Transverse colon (tissue), 4 donors: Measurements from ENCODE around the gene AMOTL1. TPM values are rescaled to one million over a fixed set of nuclear protein-coding genes. Genes with fewer than 3 reads are reported as not detected.

Experiments used
- DNase-seq: peaks from one replicate; pipeline ENCODE4 v3.0.0-alpha.2; 2019
- H3K27ac ChIP-seq, 4 donors: fragments of 200-600 bp; sonication (generic); 2 replicates each; pipeline ENCODE4 v1.5.1; 2016 to 2018; ENCODE audit warnings: inconsistent platforms in 4 of 4
- H3K27me3 ChIP-seq: fragments of 200-600 bp; sonication (generic); 2 replicates; pipeline ENCODE4 v1.5.1; 2017; ENCODE audit warnings: inconsistent platforms
- H3K36me3 ChIP-seq, 4 donors: fragments of 200-600 bp; sonication (generic); 2 replicates each; pipeline ENCODE4 v1.5.1; 2017 to 2019; ENCODE audit warnings: inconsistent platforms in 4 of 4
- H3K4me1 ChIP-seq, 4 donors: fragments of 200-600 bp; sonication (generic); 2 replicates each; pipeline ENCODE4 v1.5.1; 2017 to 2020; ENCODE audit warnings: inconsistent platforms in 4 of 4
- H3K4me3 ChIP-seq, 4 donors: fragments of 200-600 bp; sonication (generic); 1 replicate in 1 of 4; 2 replicates in 3 of 4; pipeline versions ENCODE4 v1.5.1 to v1.6.1; 2017 to 2019; ENCODE audit warnings: inconsistent platforms in 4 of 4
- H3K9me3 ChIP-seq, 2 donors: fragments of 200-600 bp; sonication (generic); 2 replicates each; pipeline ENCODE4 v1.5.1; 2017 to 2019; ENCODE audit warnings: inconsistent platforms in 2 of 2
- EP300 ChIP-seq: sonication (generic); formaldehyde crosslinking; IDR thresholded peaks from one replicate; pipeline ENCODE4 v1.6.1; 2017; ENCODE audit warnings: antibody characterized with exemption, low read depth
- POLR2A ChIP-seq: fragments of 450-650 bp; IDR thresholded peaks from one replicate; pipeline ENCODE4 v1.6.1; 2016; ENCODE audit warnings: antibody characterized with exemption, mild to moderate bottlenecking, moderate library complexity
- POLR2AphosphoS5 ChIP-seq, 3 donors: sonication (generic); formaldehyde crosslinking; IDR thresholded peaks; one replicate each; pipeline ENCODE4 v1.6.1; 2016; ENCODE audit warnings: antibody characterized with exemption in 3 of 3
- WGBS, 2 donors: methylation state at CpG; one replicate each; pipeline ENCODE4 v1.1.5; 2018; ENCODE audit warnings: low coverage in 1 of 2; 5-methylcytosine and 5-hydroxymethylcytosine counted together
- in situ Hi-C, 4 donors: fragments of 200-750 bp; cut with MboI; loops; one replicate each; pipeline versions ENCODE4 v1.15.0 to v1.15.1; 2017; ENCODE audit warnings: low sequenced_read_pairs in 3 of 4, low pct_ligation_motif_present in 1 of 4, low pct_unique_long_range_greater_than_20kb in 1 of 4
- intact Hi-C: fragments of 100-400 bp; cut with DNase I; formaldehyde crosslinking; loops from one replicate; pipeline ENCODE4 v1.15.1; 2023; ENCODE audit warnings: low total_unique reads
- total RNA-seq, 4 donors: library from RNA; depleted of rRNA; stranded (reverse); fragments of >200 nt; gene quantifications; one replicate each; pipeline ENCODE4 v1.1.0, GENCODE V29; 2016
- TF ChIP-seq, protein P1 (sequence below), 5 experiments: fragments of 200-600 bp in 3 of 5; fragments of 450-650 bp in 2 of 5; sonication (generic) in 3 of 5; IDR thresholded peaks; 1 replicate in 2 of 5; 2 replicates in 3 of 5; pipeline ENCODE4 v1.5.1; 2016 to 2017; ENCODE audit warnings: antibody characterized with exemption in 5 of 5, inconsistent platforms in 3 of 5, mild to moderate bottlenecking in 2 of 5, moderate library complexity in 1 of 5

AMOTL1 gene
- total RNA-seq, 4 donors from 2014 or later = 14.3 to 23.9 (median 16.8) TPM

DNA sequence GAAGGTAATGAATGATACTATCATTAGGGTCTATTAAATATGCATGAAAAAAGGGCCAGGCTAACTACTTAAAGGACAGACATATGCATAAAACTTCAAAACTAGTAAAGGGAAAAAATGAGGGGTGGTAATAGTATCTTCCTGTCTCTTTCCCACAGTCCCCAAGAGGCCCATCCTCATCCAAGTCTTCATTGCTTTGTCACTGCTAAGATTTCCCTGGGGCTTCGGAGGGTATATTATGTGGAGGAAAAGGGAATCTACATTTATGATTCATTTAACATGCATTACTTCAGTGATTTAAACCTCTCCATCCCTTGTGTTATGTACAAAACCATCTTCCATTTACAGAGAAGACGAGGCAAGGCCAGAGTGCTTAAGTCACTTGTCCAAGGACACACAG, 139.1 kb downstream of the AMOTL1 start:
- 36 to 43% methylated on average over 2 of the region's 2 CpGs for WGBS, 2 donors
- DNase-seq = no peak
- no peaks in the 10 kb centered on the region for H3K4me1 ChIP-seq
- H3K4me3 ChIP-seq = no peak overlapping the region
- intact Hi-C loops = no loop called here
- no peak overlapping the region for H3K27ac ChIP-seq
- H3K27me3 ChIP-seq = no peaks in the 10 kb centered on the region
- no peaks in the 10 kb centered on the region for H3K9me3 ChIP-seq
- in situ Hi-C loops = no loop called here
- TF ChIP-seq POLR2AphosphoS5 (IDR thresholded peaks at IDR 0.05) (no peak), EP300 (no peak), POLR2A (no peak)
- TF ChIP-seq, protein P1, sequence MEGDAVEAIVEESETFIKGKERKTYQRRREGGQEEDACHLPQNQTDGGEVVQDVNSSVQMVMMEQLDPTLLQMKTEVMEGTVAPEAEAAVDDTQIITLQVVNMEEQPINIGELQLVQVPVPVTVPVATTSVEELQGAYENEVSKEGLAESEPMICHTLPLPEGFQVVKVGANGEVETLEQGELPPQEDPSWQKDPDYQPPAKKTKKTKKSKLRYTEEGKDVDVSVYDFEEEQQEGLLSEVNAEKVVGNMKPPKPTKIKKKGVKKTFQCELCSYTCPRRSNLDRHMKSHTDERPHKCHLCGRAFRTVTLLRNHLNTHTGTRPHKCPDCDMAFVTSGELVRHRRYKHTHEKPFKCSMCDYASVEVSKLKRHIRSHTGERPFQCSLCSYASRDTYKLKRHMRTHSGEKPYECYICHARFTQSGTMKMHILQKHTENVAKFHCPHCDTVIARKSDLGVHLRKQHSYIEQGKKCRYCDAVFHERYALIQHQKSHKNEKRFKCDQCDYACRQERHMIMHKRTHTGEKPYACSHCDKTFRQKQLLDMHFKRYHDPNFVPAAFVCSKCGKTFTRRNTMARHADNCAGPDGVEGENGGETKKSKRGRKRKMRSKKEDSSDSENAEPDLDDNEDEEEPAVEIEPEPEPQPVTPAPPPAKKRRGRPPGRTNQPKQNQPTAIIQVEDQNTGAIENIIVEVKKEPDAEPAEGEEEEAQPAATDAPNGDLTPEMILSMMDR (IDR thresholded peaks at IDR 0.05) = no peak
- H3K36me3 ChIP-seq = no peaks in the 10 kb centered on the region

GRCh38 chr11:94909371-94909820, 141.2 kb downstream of the AMOTL1 start:
- Histone ChIP-seq H3K27me3 (no peaks in the 10 kb centered on the region), H3K27ac (no peak overlapping the region), H3K4me3 (no peak overlapping the region), H3K36me3 (no peaks in the 10 kb centered on the region), H3K4me1 (no peaks in the 10 kb centered on the region), H3K9me3 (no peaks in the 10 kb centered on the region)
- TF ChIP-seq, protein P1 (IDR thresholded peaks at IDR 0.05) = no peak
- TF ChIP-seq POLR2AphosphoS5 (IDR thresholded peaks at IDR 0.05) (no peak), EP300 (no peak), POLR2A (no peak)
- WGBS, 2 donors = 60 to 74% methylated on average over 2 to 4 of the region's 4 CpGs
- in situ Hi-C loops = no loop called here
- intact Hi-C loops = no loop called here
- DNase-seq = no peak

GRCh38 chr11:94910270-94910669, 142.1 kb downstream of the AMOTL1 start:
- Histone ChIP-seq H3K27me3 (no peaks in the 10 kb centered on the region), H3K36me3 (no peaks in the 10 kb centered on the region), H3K4me3 (no peak overlapping the region), H3K9me3 (no peaks in the 10 kb centered on the region), H3K4me1 (no peaks in the 10 kb centered on the region), H3K27ac (no peak overlapping the region)
- WGBS, 2 donors = 60 to 69% methylated on average over 1 to 3 of the region's 3 CpGs
- intact Hi-C loops = no loop called here
- no peak for TF ChIP-seq POLR2A
- TF ChIP-seq, protein P1 (IDR thresholded peaks at IDR 0.05) = no peak
- in situ Hi-C loops = no loop called here
- no peak for DNase-seq

GRCh38 chr11:94910779-94911178, 142.6 kb downstream of the AMOTL1 start:
- DNase-seq = no peak
- H3K36me3 ChIP-seq = no peaks in the 10 kb centered on the region
- H3K27me3 ChIP-seq = no peaks in the 10 kb centered on the region
- WGBS, 2 donors = 0% methylated on average over 1 of the region's 1 CpG
- TF ChIP-seq, protein P1 (IDR thresholded peaks at IDR 0.05) = no peak
- TF ChIP-seq POLR2AphosphoS5 (IDR thresholded peaks at IDR 0.05) (no peak), POLR2A (no peak), EP300 (no peak)
- intact Hi-C loops = no loop called here
- no peak overlapping the region for H3K27ac ChIP-seq
- no peaks in the 10 kb centered on the region for H3K4me1 ChIP-seq
- in situ Hi-C loops = no loop called here
- no peak overlapping the region for H3K4me3 ChIP-seq
- no peaks in the 10 kb centered on the region for H3K9me3 ChIP-seq
